Hepatocyte (in vitro differentiated cells): ENCODE measurements around the gene DNAJB7.
A peak's percentile ranks its signal among the peaks of the same experiment; 100 is the strongest.

ENCODE experiments used
- CTCF ChIP-seq: fragments of 200-600 bp; sonication (generic); IDR thresholded peaks from 2 replicates; pipeline ENCODE4 v1.5.1; 2016; ENCODE audit warnings: antibody characterized with exemption, mild to moderate bottlenecking; ENCODE audit not compliant: poor library complexity
- EZH2 ChIP-seq: fragments of 200-600 bp; sonication (generic); IDR thresholded peaks from 2 replicates; pipeline ENCODE4 v1.6.1; 2016; ENCODE audit warnings: antibody characterized with exemption, mild to moderate bottlenecking, borderline replicate concordance

DNA sequence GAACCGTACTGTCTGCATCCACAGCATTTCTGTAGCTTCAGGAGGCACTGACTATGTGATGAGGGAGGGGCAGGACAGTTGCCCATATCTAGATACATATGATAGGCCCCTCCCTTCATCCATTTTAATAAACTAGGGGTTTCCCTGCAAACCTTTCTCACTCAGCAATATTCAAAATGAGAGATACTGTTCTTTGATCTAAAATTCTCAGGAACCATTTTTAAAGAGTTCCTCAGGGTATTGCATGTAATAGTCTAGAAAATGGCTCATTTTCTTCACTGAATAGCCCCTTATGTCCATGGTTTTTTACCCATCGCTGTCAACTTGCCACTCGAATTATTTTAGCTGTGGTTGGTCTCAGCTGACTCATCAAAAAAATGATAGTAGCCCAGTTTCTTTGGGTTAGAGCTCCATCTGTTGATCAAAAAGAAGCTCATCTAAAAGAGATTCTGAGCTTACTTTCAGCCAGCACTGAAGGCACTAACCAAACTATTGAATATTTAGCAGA, 37.0 kb upstream of the DNAJB7 start:
- peak; percentile 70 for TF ChIP-seq CTCF
- TF ChIP-seq EZH2, result no peak
